ENCODE results near the gene ZNRF3.
"Not testable (repeated sequence)": the region's sequence is repeated elsewhere in the genome, so short reads cannot be mapped to it uniquely, and the experiment has no call there.

ZNRF3 gene

DNA sequence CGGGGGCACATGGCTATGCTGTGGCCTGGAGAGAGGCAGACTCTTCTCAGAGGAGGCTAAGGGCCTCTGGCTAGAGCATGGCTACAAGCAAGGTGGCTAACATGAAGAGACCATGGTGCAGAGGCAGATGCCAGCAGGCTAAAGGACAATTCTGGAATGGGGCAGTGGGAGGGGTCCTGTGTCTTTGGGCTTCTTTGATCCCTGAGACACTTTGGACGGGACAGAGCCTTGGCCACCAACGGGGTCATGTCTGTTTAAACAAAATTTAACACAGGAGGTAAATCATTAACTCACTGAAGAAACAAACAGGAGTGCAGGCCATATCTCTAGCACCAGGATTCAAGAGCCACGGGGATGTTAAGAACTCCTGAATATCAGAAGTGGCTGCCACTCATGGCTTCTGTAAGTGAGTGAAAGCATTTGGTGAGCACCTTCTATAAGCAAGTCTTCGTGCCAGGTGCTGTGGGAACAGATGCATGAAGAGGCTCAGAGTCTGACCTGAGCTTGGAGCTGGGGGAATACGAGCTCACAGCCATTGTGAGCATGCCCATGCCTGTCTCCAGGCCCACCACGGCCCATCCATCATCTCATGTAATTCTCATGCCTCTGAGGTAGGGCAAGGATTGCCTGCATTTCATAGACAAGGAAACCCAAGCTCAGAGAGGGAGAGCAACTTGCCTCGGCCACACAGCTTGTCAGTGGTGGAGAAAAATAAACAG, 18.3 kb upstream of the ZNRF3 start:
- no peak overlapping the region for H3K27ac ChIP-seq (ENCODE audit: low read depth, low read length)
- no peaks in the 10 kb centered on the region for H3K27me3 ChIP-seq (ENCODE audit: insufficient read depth, low read length)
- no peaks in the 10 kb centered on the region for H3K79me2 ChIP-seq (ENCODE audit: control insufficient read depth, insufficient read depth, low read length, unreplicated experiment)
- H3K4me3 ChIP-seq (ENCODE audit: low read depth, low read length): no peak overlapping the region
- H2AFZ ChIP-seq (ENCODE audit: low read length, unreplicated experiment): no peak overlapping the region
- no peaks in the 10 kb centered on the region for H3K36me3 ChIP-seq (ENCODE audit: insufficient read depth, low read length)
- H3K4me1 ChIP-seq (ENCODE audit: control insufficient read depth, insufficient read depth, low read length, unreplicated experiment): no peaks in the 10 kb centered on the region

DNA sequence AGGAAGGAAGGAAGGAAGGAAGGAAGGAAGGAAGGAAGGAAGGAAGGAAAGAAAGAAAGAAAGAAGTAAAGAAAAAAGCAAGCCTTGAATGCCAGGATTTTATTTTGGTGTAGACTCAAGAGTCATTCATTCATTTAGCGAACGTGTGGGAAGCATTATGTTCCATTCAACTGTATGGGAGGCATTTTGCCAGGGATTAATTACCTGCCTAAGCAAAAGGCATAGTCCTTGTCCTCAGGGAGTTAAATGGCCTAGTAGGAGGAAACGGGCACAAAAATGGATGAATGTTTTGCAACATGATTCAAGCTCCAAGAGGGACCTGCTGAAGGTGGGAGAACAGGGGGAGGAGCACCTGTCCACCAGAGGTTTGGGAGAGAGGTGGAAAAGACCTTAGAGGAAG, 16.2 kb upstream of the ZNRF3 start:
- Histone ChIP-seq H3K4me1 (ENCODE audit: control insufficient read depth, insufficient read depth, low read length, unreplicated experiment) (no peaks in the 10 kb centered on the region), H3K27me3 (ENCODE audit: insufficient read depth, low read length) (no peaks in the 10 kb centered on the region), H3K36me3 (ENCODE audit: insufficient read depth, low read length) (no peaks in the 10 kb centered on the region), H3K79me2 (ENCODE audit: control insufficient read depth, insufficient read depth, low read length, unreplicated experiment) (no peaks in the 10 kb centered on the region), H2AFZ (ENCODE audit: low read length, unreplicated experiment) (no peak overlapping the region), H3K27ac (ENCODE audit: low read depth, low read length) (no peak overlapping the region), H3K4me3 (ENCODE audit: low read depth, low read length) (no peak overlapping the region)

GRCh38 chr22:28868389-28868788, 15.0 kb upstream of the ZNRF3 start:
- not testable (repeated sequence) for H3K4me1 ChIP-seq (ENCODE audit: control insufficient read depth, insufficient read depth, low read length, unreplicated experiment)

DNA sequence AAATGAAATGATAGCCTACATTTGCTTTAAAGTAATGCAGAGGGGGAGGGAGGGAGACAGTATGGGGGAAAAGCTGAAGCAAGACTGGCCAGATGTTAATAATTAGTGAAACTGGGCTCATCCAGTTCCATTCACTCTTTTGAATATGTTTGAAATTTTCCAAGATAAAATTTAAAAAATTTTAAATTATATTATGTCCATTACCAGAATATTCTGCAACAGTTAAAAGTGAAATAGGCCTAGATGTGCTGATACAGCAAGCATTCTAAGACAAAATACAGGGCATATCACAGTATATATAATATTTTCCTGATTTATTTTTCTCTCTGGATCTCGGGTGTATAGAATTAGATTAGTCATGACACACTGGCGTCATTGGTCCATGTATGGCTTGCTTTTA, 13.6 kb upstream of the ZNRF3 start:
- Histone ChIP-seq H3K36me3 (ENCODE audit: insufficient read depth, low read length) (no peaks in the 10 kb centered on the region), H2AFZ (ENCODE audit: low read length, unreplicated experiment) (no peak overlapping the region), H3K27ac (ENCODE audit: low read depth, low read length) (no peak overlapping the region), H3K27me3 (ENCODE audit: insufficient read depth, low read length) (no peaks in the 10 kb centered on the region), H3K4me1 (ENCODE audit: control insufficient read depth, insufficient read depth, low read length, unreplicated experiment) (no peaks in the 10 kb centered on the region), H3K4me3 (ENCODE audit: low read depth, low read length) (no peak overlapping the region), H3K79me2 (ENCODE audit: control insufficient read depth, insufficient read depth, low read length, unreplicated experiment) (no peaks in the 10 kb centered on the region)

More at GRCh38 chr22:28868389-28868788, 15.0 kb upstream of the ZNRF3 start:
- not testable (repeated sequence) for H3K27ac ChIP-seq (ENCODE audit: low read depth, low read length); H3K27me3 ChIP-seq (ENCODE audit: insufficient read depth, low read length); H3K4me3 ChIP-seq (ENCODE audit: low read depth, low read length); H3K36me3 ChIP-seq (ENCODE audit: insufficient read depth, low read length); H2AFZ ChIP-seq (ENCODE audit: low read length, unreplicated experiment); H3K79me2 ChIP-seq (ENCODE audit: control insufficient read depth, insufficient read depth, low read length, unreplicated experiment)

GRCh38 chr22:28873183-28873963, 10.0 kb upstream of the ZNRF3 start:
- H2AFZ ChIP-seq (ENCODE audit: low read length, unreplicated experiment): no peak overlapping the region
- H3K79me2 ChIP-seq (ENCODE audit: control insufficient read depth, insufficient read depth, low read length, unreplicated experiment): no peaks in the 10 kb centered on the region
- H3K4me1 ChIP-seq (ENCODE audit: control insufficient read depth, insufficient read depth, low read length, unreplicated experiment): no peaks in the 10 kb centered on the region
- no peaks in the 10 kb centered on the region for H3K27me3 ChIP-seq (ENCODE audit: insufficient read depth, low read length)
- H3K36me3 ChIP-seq (ENCODE audit: insufficient read depth, low read length): no peaks in the 10 kb centered on the region
- H3K27ac ChIP-seq (ENCODE audit: low read depth, low read length): no peak overlapping the region
- H3K4me3 ChIP-seq (ENCODE audit: low read depth, low read length): no peak overlapping the region

DNA sequence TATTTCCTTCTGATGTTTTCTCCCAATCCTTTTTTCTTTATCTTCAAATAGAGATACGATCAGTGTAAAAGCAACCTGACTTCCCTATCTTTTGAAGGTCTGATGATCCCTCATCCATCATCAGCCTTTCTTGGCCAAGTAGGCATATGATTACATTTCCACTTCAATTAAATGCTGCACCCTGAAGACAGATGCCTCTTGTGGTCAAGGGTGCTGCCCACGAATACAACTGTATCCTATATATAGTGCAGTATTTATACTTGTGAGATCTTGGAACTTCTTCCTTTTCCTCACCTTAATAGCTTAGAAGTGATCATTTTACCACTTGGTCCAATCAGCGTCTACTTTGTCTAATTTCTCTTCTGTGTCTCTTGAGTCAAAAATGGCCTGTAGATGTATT, 9.3 kb upstream of the ZNRF3 start:
- Histone ChIP-seq H2AFZ (ENCODE audit: low read length, unreplicated experiment) (no peak overlapping the region), H3K27me3 (ENCODE audit: insufficient read depth, low read length) (no peaks in the 10 kb centered on the region), H3K4me3 (ENCODE audit: low read depth, low read length) (no peak overlapping the region), H3K79me2 (ENCODE audit: control insufficient read depth, insufficient read depth, low read length, unreplicated experiment) (no peaks in the 10 kb centered on the region), H3K4me1 (ENCODE audit: control insufficient read depth, insufficient read depth, low read length, unreplicated experiment) (no peaks in the 10 kb centered on the region), H3K36me3 (ENCODE audit: insufficient read depth, low read length) (no peaks in the 10 kb centered on the region), H3K27ac (ENCODE audit: low read depth, low read length) (no peak overlapping the region)

DNA sequence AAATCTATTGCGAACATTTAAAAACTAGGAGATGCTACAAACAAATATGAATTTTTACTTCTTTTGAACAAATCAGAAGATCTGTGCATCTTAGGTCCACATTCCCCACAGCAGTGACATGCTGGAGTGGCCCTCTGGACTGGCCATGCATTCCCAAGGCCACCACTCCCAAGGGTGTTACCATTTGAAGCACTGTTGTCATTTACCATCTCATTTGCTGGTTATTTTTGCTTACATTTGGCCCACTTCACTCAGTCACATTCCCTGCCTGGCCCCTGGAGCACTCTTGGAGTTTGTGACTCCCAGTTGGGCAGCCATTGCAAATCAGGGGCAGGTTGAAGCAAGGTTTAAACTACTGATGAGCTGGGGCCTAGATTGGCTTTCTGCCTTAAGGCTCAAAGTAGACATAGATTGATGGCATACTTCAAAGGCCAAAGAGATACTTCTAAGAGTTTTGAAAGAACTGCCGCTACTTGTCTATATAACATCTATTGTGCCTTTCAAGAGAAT, 8.5 kb upstream of the ZNRF3 start:
- H3K4me1 ChIP-seq (ENCODE audit: control insufficient read depth, insufficient read depth, low read length, unreplicated experiment): no peaks in the 10 kb centered on the region
- H3K27me3 ChIP-seq (ENCODE audit: insufficient read depth, low read length): no peaks in the 10 kb centered on the region
- no peak overlapping the region for H3K27ac ChIP-seq (ENCODE audit: low read depth, low read length)
- no peak overlapping the region for H2AFZ ChIP-seq (ENCODE audit: low read length, unreplicated experiment)
- no peak overlapping the region for H3K4me3 ChIP-seq (ENCODE audit: low read depth, low read length)
- no peaks in the 10 kb centered on the region for H3K36me3 ChIP-seq (ENCODE audit: insufficient read depth, low read length)
- H3K79me2 ChIP-seq (ENCODE audit: control insufficient read depth, insufficient read depth, low read length, unreplicated experiment): no peaks in the 10 kb centered on the region

- H2AFZ ChIP-seq (ENCODE audit: low read length, unreplicated experiment): peak overlapping the region; percentile 70
- no peaks in the 10 kb centered on the region for H3K4me1 ChIP-seq (ENCODE audit: control insufficient read depth, insufficient read depth, low read length, unreplicated experiment)
- H3K27me3 ChIP-seq (ENCODE audit: insufficient read depth, low read length): no peaks in the 10 kb centered on the region
- H3K27ac ChIP-seq (ENCODE audit: low read depth, low read length): no peak overlapping the region
- no peaks in the 10 kb centered on the region for H3K36me3 ChIP-seq (ENCODE audit: insufficient read depth, low read length)
- peaks cover 16% of the 10 kb centered on the region for H3K79me2 ChIP-seq (ENCODE audit: control insufficient read depth, insufficient read depth, low read length, unreplicated experiment)
- H3K4me3 ChIP-seq (ENCODE audit: low read depth, low read length): peak overlapping the region; percentile 88
Measured at GRCh38 chr22:28882545-28882877, 861 bp upstream of the ZNRF3 start.

- Histone ChIP-seq H3K4me3 (ENCODE audit: low read depth, low read length) (peak overlapping the region; percentile 76), H3K4me1 (ENCODE audit: control insufficient read depth, insufficient read depth, low read length, unreplicated experiment) (no peaks in the 10 kb centered on the region), H3K27me3 (ENCODE audit: insufficient read depth, low read length) (no peaks in the 10 kb centered on the region), H3K27ac (ENCODE audit: low read depth, low read length) (no peak overlapping the region), H3K79me2 (ENCODE audit: control insufficient read depth, insufficient read depth, low read length, unreplicated experiment) (peaks cover 25% of the 10 kb centered on the region), H3K36me3 (ENCODE audit: insufficient read depth, low read length) (no peaks in the 10 kb centered on the region), H2AFZ (ENCODE audit: low read length, unreplicated experiment) (no peak overlapping the region)
Measured at GRCh38 chr22:28883657-28883916, 215 bp downstream of the ZNRF3 start.

GRCh38 chr22:28883917-28884746, 760 bp downstream of the ZNRF3 start:
- H3K27me3 ChIP-seq (ENCODE audit: insufficient read depth, low read length): no peaks in the 10 kb centered on the region
- peaks cover 25% of the 10 kb centered on the region for H3K79me2 ChIP-seq (ENCODE audit: control insufficient read depth, insufficient read depth, low read length, unreplicated experiment)
- H3K4me3 ChIP-seq (ENCODE audit: low read depth, low read length): peak overlapping the region; percentile 76
- H3K4me1 ChIP-seq (ENCODE audit: control insufficient read depth, insufficient read depth, low read length, unreplicated experiment): no peaks in the 10 kb centered on the region
- no peak overlapping the region for H2AFZ ChIP-seq (ENCODE audit: low read length, unreplicated experiment)
- no peak overlapping the region for H3K27ac ChIP-seq (ENCODE audit: low read depth, low read length)
- no peaks in the 10 kb centered on the region for H3K36me3 ChIP-seq (ENCODE audit: insufficient read depth, low read length)

Data from ACC112 (cell line).